Keratinocyte (primary cell): ENCODE results near the gene IFTAP. TPM values are rescaled to one million over a fixed set of nuclear protein-coding genes. Genes with fewer than 3 reads are reported as not detected.

ENCODE experiments used
- DNase-seq: peaks from one replicate; pipeline ENCODE4 v3.0.0-alpha.2; 2011; ENCODE audit warnings: low read depth, missing footprints, low spot score
- FAIRE-seq: peaks from 2 replicates; lab custom pipeline; 2011; peaks lifted over from hg19 to GRCh38; lab: Jason Lieb, UNC
- H2AFZ ChIP-seq: 2 replicates; pipeline ENCODE4 v1.6.0; 2012; ENCODE audit warnings: low read length, control low read depth, inconsistent platforms; ENCODE audit not compliant: control insufficient read depth
- H3K27ac ChIP-seq: 2 replicates; pipeline ENCODE4 v1.5.1; 2011; ENCODE audit warnings: low read length; ENCODE audit not compliant: control insufficient read depth, insufficient read depth
- H3K27me3 ChIP-seq: 3 replicates; pipeline ENCODE4 v1.6.0; 2011; ENCODE audit warnings: low read length; ENCODE audit not compliant: control insufficient read depth, insufficient read depth; ENCODE audit errors: extremely low read depth
- H3K36me3 ChIP-seq, 2 experiments: 2 replicates in 1 of 2; 3 replicates in 1 of 2; pipeline ENCODE4 v1.5.1; 2011; ENCODE audit warnings: low read length in 2 of 2, mild to moderate bottlenecking in 1 of 2; ENCODE audit not compliant: control insufficient read depth in 2 of 2, insufficient read depth in 2 of 2; ENCODE audit errors: extremely low read depth in 1 of 2
- H3K4me1 ChIP-seq: 3 replicates; pipeline ENCODE4 v1.5.1; 2011; ENCODE audit warnings: low read length; ENCODE audit not compliant: control insufficient read depth, insufficient read depth; ENCODE audit errors: extremely low read depth
- H3K4me2 ChIP-seq: 3 replicates; pipeline ENCODE4 v1.6.0; 2011; ENCODE audit warnings: low read depth, low read length; ENCODE audit not compliant: control insufficient read depth, insufficient read depth; ENCODE audit errors: extremely low read depth
- H3K4me3 ChIP-seq, 3 experiments: fragments of 200-600 bp in 1 of 3; sonication (generic) in 1 of 3; 2 replicates in 2 of 3; 3 replicates in 1 of 3; pipeline ENCODE4 v1.5.1; 2011 to 2016; ENCODE audit warnings: low read length in 3 of 3, mild to moderate bottlenecking in 3 of 3, control low read depth in 2 of 3, inconsistent platforms in 1 of 3, low read depth in 1 of 3, mixed read lengths in 1 of 3, mixed run types in 1 of 3, moderate library complexity in 1 of 3; ENCODE audit not compliant: control insufficient read depth in 2 of 3, insufficient read depth in 2 of 3; ENCODE audit errors: extremely low read depth in 1 of 3
- H3K79me2 ChIP-seq: 2 replicates; pipeline ENCODE4 v1.6.0; 2012; ENCODE audit warnings: low read length; ENCODE audit not compliant: control insufficient read depth, insufficient read depth
- H3K9ac ChIP-seq: 3 replicates; pipeline ENCODE4 v1.6.0; 2011; ENCODE audit warnings: low read length; ENCODE audit not compliant: control insufficient read depth, insufficient read depth; ENCODE audit errors: extremely low read depth
- H3K9me1 ChIP-seq: 3 replicates; pipeline ENCODE4 v1.6.0; 2011; ENCODE audit warnings: low read length; ENCODE audit not compliant: control insufficient read depth, insufficient read depth; ENCODE audit errors: extremely low read depth
- H3K9me3 ChIP-seq: 2 replicates; pipeline ENCODE4 v1.5.1; 2012; ENCODE audit warnings: low read depth, low read length; ENCODE audit not compliant: control insufficient read depth
- H4K20me1 ChIP-seq: 3 replicates; pipeline ENCODE4 v1.6.0; 2011; ENCODE audit warnings: low read length; ENCODE audit not compliant: control insufficient read depth, insufficient read depth; ENCODE audit errors: extremely low read depth
- EZH2 ChIP-seq: IDR thresholded peaks from one replicate; pipeline ENCODE4 v1.6.1; 2012; ENCODE audit warnings: inconsistent platforms, mild to moderate bottlenecking, low read length, moderate library complexity
- dilution Hi-C: fragments of 300-500 bp; cut with MboI; formaldehyde crosslinking; loops from one replicate; pipeline ENCODE4 v1.7.0; 2020; ENCODE audit warnings: low sequenced_read_pairs; ENCODE audit not compliant: extremely low pct_ligation_motif_present
- polyA plus RNA-seq, 5 experiments: library from polyadenylated mRNA; depleted of rRNA in 3 of 5; stranded (reverse) in 3 of 5; stranded (forward) in 1 of 5; unstranded in 1 of 5; fragments of >200 nt; gene quantifications; 1 replicate in 1 of 5; 2 replicates in 3 of 5; 3 replicates in 1 of 5; pipeline versions ENCODE4 v1.2.1 to v1.2.3, GENCODE V29; 2011 to 2012; ENCODE audit warnings: missing spikeins in 2 of 5, low read depth in 1 of 5, low replicate concordance in 1 of 5
- TF ChIP-seq, protein P1 (sequence below), 3 experiments: IDR thresholded peaks in 1 of 3; conservative IDR thresholded peaks in 1 of 3; optimal IDR thresholded peaks in 1 of 3; 2 replicates in 2 of 3; 3 replicates in 1 of 3; pipeline versions ENCODE3 to v1.5.1; 2011; ENCODE audit warnings: low read length in 3 of 3, mild to moderate bottlenecking in 3 of 3, moderate library complexity in 2 of 3, control low read depth in 1 of 3, inconsistent platforms in 1 of 3; ENCODE audit not compliant: insufficient read depth in 2 of 3; ENCODE audit errors: extremely low read depth in 1 of 3

Gene IFTAP
- polyA plus RNA-seq, 1 donor (not counting 4 experiments of a cell fraction or from before 2014, with no cell fraction given), result 22.8 TPM

DNA sequence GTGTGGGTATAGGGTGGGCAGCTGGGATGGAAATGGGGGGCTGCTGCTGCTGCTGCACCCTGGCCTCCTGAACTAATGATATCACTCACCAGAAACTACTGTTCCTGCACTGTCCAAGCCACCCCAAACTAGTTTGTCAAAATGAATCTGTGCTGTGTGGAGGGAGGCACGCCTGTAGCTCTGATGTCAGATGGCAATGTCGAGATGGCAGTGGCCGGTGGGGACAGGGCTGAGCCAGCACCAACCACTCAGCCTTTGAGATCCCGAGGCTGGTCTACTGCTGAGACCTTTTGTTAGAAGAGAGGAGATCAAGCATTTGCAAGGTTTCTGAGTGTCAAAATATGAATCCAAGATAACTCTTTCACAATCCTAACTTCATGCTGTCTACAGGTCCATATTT lies 25.2 kb upstream of the IFTAP start:
- Histone ChIP-seq H3K4me1 (no peaks in the 10 kb centered on the region), H3K4me2 (no peak overlapping the region), H3K9ac (no peak overlapping the region), H3K4me3 (no peak overlapping the region), H4K20me1 (no peaks in the 10 kb centered on the region), H3K27me3 (peaks cover 6% of the 10 kb centered on the region), H3K79me2 (no peaks in the 10 kb centered on the region), H3K9me3 (no peaks in the 10 kb centered on the region), H2AFZ (no peak overlapping the region), H3K9me1 (no peaks in the 10 kb centered on the region), H3K36me3 (no peaks in the 10 kb centered on the region), H3K27ac (no peak overlapping the region)
- TF ChIP-seq, protein P1, sequence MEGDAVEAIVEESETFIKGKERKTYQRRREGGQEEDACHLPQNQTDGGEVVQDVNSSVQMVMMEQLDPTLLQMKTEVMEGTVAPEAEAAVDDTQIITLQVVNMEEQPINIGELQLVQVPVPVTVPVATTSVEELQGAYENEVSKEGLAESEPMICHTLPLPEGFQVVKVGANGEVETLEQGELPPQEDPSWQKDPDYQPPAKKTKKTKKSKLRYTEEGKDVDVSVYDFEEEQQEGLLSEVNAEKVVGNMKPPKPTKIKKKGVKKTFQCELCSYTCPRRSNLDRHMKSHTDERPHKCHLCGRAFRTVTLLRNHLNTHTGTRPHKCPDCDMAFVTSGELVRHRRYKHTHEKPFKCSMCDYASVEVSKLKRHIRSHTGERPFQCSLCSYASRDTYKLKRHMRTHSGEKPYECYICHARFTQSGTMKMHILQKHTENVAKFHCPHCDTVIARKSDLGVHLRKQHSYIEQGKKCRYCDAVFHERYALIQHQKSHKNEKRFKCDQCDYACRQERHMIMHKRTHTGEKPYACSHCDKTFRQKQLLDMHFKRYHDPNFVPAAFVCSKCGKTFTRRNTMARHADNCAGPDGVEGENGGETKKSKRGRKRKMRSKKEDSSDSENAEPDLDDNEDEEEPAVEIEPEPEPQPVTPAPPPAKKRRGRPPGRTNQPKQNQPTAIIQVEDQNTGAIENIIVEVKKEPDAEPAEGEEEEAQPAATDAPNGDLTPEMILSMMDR (optimal IDR thresholded peaks at IDR 0.05 in 1 of 3, IDR thresholded peaks at IDR 0.05 in 1 of 3, conservative IDR thresholded peaks at IDR 0.05 in 1 of 3; ENCODE audit: extremely low read depth in 1 of 3, insufficient read depth in 2 of 3, low read length in 3 of 3), result no peak
- TF ChIP-seq EZH2, result no peak
- dilution Hi-C loops, result no loop called here
- DNase-seq, result no peak
- no peak for FAIRE-seq

DNA sequence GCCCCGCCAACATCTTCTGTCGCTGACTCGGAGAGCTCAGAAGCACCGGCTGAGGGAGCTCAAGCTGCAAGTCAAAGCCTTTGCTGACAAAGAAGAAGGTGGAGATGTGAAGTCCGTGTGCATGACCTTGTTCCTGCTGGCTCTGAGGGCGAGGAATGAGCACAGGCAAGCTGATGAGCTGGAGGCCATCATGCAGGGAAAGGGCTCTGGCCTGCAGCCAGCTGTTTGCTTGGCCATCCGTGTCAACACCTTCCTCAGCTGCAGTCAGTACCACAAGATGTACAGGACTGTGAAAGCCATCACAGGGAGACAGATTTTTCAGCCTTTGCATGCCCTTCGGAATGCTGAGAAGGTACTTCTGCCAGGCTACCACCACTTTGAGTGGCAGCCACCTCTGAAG lies 19.8 kb upstream of the IFTAP start:
- Histone ChIP-seq H3K36me3 (no peaks in the 10 kb centered on the region), H4K20me1 (no peaks in the 10 kb centered on the region), H3K9ac (no peak overlapping the region), H3K9me1 (no peaks in the 10 kb centered on the region), H3K27ac (no peak overlapping the region), H3K4me2 (no peak overlapping the region), H3K79me2 (no peaks in the 10 kb centered on the region), H2AFZ (no peak overlapping the region), H3K4me3 (no peak overlapping the region), H3K4me1 (no peaks in the 10 kb centered on the region), H3K27me3 (no peaks in the 10 kb centered on the region), H3K9me3 (no peaks in the 10 kb centered on the region)
- DNase-seq (no peak), FAIRE-seq (no peak)
- no peak for TF ChIP-seq EZH2
- TF ChIP-seq, protein P1 (optimal IDR thresholded peaks at IDR 0.05 in 1 of 3, IDR thresholded peaks at IDR 0.05 in 1 of 3, conservative IDR thresholded peaks at IDR 0.05 in 1 of 3; ENCODE audit: extremely low read depth in 1 of 3, insufficient read depth in 2 of 3, low read length in 3 of 3), result no peak
- dilution Hi-C loops, result no loop called here
